HL-60/S4 treated with retinoic acid at 250 ng/mL for 4 days and 3 days (cell line): ENCODE data around the gene KPNA3.
"Not testable (repeated sequence)": the region's sequence is repeated elsewhere in the genome, so short reads cannot be mapped to it uniquely, and the experiment has no call there.

Experiments
- in situ Hi-C: fragments of 300-500 bp; cut with MboI; formaldehyde crosslinking; loops from 2 replicates; pipeline ENCODE4 v1.7.0; 2022; ENCODE audit warnings: low sequenced_read_pairs

The KPNA3 gene

GRCh38 chr13:49792550-49793324 lies at the start of gene KPNA3:
Gene KPNA3 (minus strand): TSS chr13:49792682. CDS start chr13:49792506, 176 bp downstream.
- in situ Hi-C loops = no loop called here

GRCh38 chr13:49841964-49842363 lies 49.5 kb upstream of the KPNA3 start:
- in situ Hi-C loops = loop anchor here (10.0 kb wide), 1 partner anchor 187 kb away; no protein-coding TSS in a partner anchor

- in situ Hi-C loops = loop anchor here (10.0 kb wide), 1 partner anchor 186 kb away; no protein-coding TSS in a partner anchor
Measured at GRCh38 chr13:49840675-49841074, 48.2 kb upstream of the KPNA3 start.

GRCh38 chr13:49840266-49840665 lies 47.8 kb upstream of the KPNA3 start:
- in situ Hi-C loops = loop anchor here (10.0 kb wide), 1 partner anchor 185 kb away; no protein-coding TSS in a partner anchor

- in situ Hi-C loops = no loop called here
Measured at GRCh38 chr13:49838989-49839388, 46.5 kb upstream of the KPNA3 start.

- in situ Hi-C loops = no loop called here
Measured at GRCh38 chr13:49836516-49836915, 44.0 kb upstream of the KPNA3 start.

- in situ Hi-C loops = no loop called here
Measured at GRCh38 chr13:49833402-49833801, 40.9 kb upstream of the KPNA3 start.

GRCh38 chr13:49831455-49831854 lies 39.0 kb upstream of the KPNA3 start:
- in situ Hi-C loops = no loop called here

- in situ Hi-C loops = no loop called here
Measured at GRCh38 chr13:49830721-49831120, 38.2 kb upstream of the KPNA3 start.

GRCh38 chr13:49829715-49830114 lies 37.2 kb upstream of the KPNA3 start:
- in situ Hi-C loops = no loop called here

GRCh38 chr13:49828453-49828852 lies 36.0 kb upstream of the KPNA3 start:
- in situ Hi-C loops = no loop called here

- in situ Hi-C loops = no loop called here
Measured at GRCh38 chr13:49827891-49828290, 35.4 kb upstream of the KPNA3 start.

GRCh38 chr13:49827336-49827735 lies 34.9 kb upstream of the KPNA3 start:
- in situ Hi-C loops = no loop called here

- in situ Hi-C loops = no loop called here
Measured at GRCh38 chr13:49821216-49822009, 28.9 kb upstream of the KPNA3 start.

- in situ Hi-C loops = no loop called here
Measured at GRCh38 chr13:49820591-49821215, 28.2 kb upstream of the KPNA3 start.

- in situ Hi-C loops = not testable (repeated sequence)
Measured at GRCh38 chr13:49816047-49816446, 23.6 kb upstream of the KPNA3 start.

- in situ Hi-C loops = no loop called here
Measured at GRCh38 chr13:49814551-49815270, 22.2 kb upstream of the KPNA3 start.

- in situ Hi-C loops = no loop called here
Measured at GRCh38 chr13:49812812-49813211, 20.3 kb upstream of the KPNA3 start.

- in situ Hi-C loops = no loop called here
Measured at GRCh38 chr13:49811527-49811908, 19.0 kb upstream of the KPNA3 start.

GRCh38 chr13:49810567-49811526 lies 18.4 kb upstream of the KPNA3 start:
- in situ Hi-C loops = no loop called here
